ENCODE results near the gene SEMA4F.

GRCh38 chr2:74648009-74648443, 6.0 kb upstream of the SEMA4F start, which contains the start of gene M1AP:
- TF ChIP-seq CTCF (IDR thresholded peaks at IDR 0.05) (no peak), POLR2A (IDR thresholded peaks at IDR 0.05) (no peak)

Measured in Peyer's patch (tissue), 4 donors.